HG03025 (cell line): ENCODE results near the gene NR2E1.

Experiments used
- ATAC-seq: cut with Tn5 transposase; IDR thresholded peaks from one replicate; pipeline ENCODE4 v1.9.1; 2021; ENCODE audit warnings: mild to moderate bottlenecking, moderate library complexity; ENCODE audit not compliant: unreplicated experiment, low FRiP score

The NR2E1 gene

GRCh38 chr6:108152446-108152845 is 13.4 kb upstream of the NR2E1 start:
- no peak for ATAC-seq

- ATAC-seq = no peak
These were observed 9.5 kb upstream of the NR2E1 start for GRCh38 chr6:108156180-108156937.

GRCh38 chr6:108156938-108157233 is 8.9 kb upstream of the NR2E1 start:
- no peak for ATAC-seq

- ATAC-seq = no peak
These were observed 8.4 kb upstream of the NR2E1 start for GRCh38 chr6:108157234-108157980.

- no peak for ATAC-seq
These were observed 7.8 kb upstream of the NR2E1 start for GRCh38 chr6:108157981-108158525.

GRCh38 chr6:108159981-108160380 is 5.8 kb upstream of the NR2E1 start:
- no peak for ATAC-seq

GRCh38 chr6:108161724-108162282 is 4.0 kb upstream of the NR2E1 start:
- ATAC-seq = no peak

- ATAC-seq = no peak
These were observed 2.6 kb upstream of the NR2E1 start for GRCh38 chr6:108163267-108163643.

GRCh38 chr6:108163644-108164542 is 1.9 kb upstream of the NR2E1 start:
- no peak for ATAC-seq

GRCh38 chr6:108164543-108164814 is 1.3 kb upstream of the NR2E1 start:
- ATAC-seq = no peak

GRCh38 chr6:108164815-108165706 is 761 bp upstream of the NR2E1 start:
- no peak for ATAC-seq

GRCh38 chr6:108166664-108167448 is 1.0 kb downstream of the NR2E1 start:
- ATAC-seq = no peak

GRCh38 chr6:108167449-108168089 is 1.7 kb downstream of the NR2E1 start:
- no peak for ATAC-seq

GRCh38 chr6:108168090-108168463 is 2.3 kb downstream of the NR2E1 start:
- ATAC-seq = no peak

GRCh38 chr6:108168501-108169463 is 3.0 kb downstream of the NR2E1 start:
- no peak for ATAC-seq

- no peak for ATAC-seq
These were observed 3.9 kb downstream of the NR2E1 start for GRCh38 chr6:108169464-108170331.
